K562 (cell line): ENCODE measurements around the gene NPVF. TPM values are rescaled to one million over a fixed set of nuclear protein-coding genes. Genes with fewer than 3 reads are reported as not detected.

Experiments used
- ATAC-seq: fragments of 200-7000 bp; cut with Tn5 transposase; 3 replicates; pipeline ENCODE4 v1.9.1; 2020; ENCODE audit warnings: moderate library complexity
- BruUV-seq: library from RNA; stranded (reverse); fragments of 400-500 nt; replicated peaks from 2 replicates; lab custom pipeline; 2021; lab: Mats Ljungman, UMichigan
- CTCF ChIA-PET: fragments of 300-600 bp; formaldehyde crosslinking; extraction: SDS; loops from one replicate; lab custom pipeline; 2021; ENCODE audit warnings: low intra/inter-chr PET ratio; lab: Yijun Ruan, JAX
- POLR2A ChIA-PET: fragments of 300-600, 350-650 bp; sonication (Branson Sonifier 250); formaldehyde crosslinking; extraction: SDS; loops from one replicate; lab custom pipeline; 2021; ENCODE audit warnings: antibody characterized with exemption, inconsistent platforms; lab: Yijun Ruan, JAX
- DNase-seq, 4 experiments: peaks; one replicate each; pipeline versions ENCODE4 v3.0.0 to v3.0.0-alpha.2; 2011 to 2018; ENCODE audit warnings: low spot score in 3 of 4, mixed read lengths in 3 of 4; ENCODE audit errors: extremely low read depth in 1 of 4
- FAIRE-seq: peaks from 2 replicates; lab custom pipeline; 2011; peaks lifted over from hg19 to GRCh38; lab: Jason Lieb, UNC
- H2AFZ ChIP-seq: 2 replicates; pipeline ENCODE4 v1.6.0; 2011; ENCODE audit warnings: low read depth, low read length, control low read depth, inconsistent platforms
- H3K27ac ChIP-seq: fragments of 200-600 bp; 3 replicates; pipeline ENCODE4 v1.8.0; 2011; ENCODE audit warnings: low read depth, mild to moderate bottlenecking, control low read depth, inconsistent platforms, low read length, moderate library complexity, mixed read lengths; ENCODE audit errors: extremely low read depth
- H3K27me3 ChIP-seq, 2 experiments: fragments of 300-600 bp in 1 of 2; 2 replicates in 1 of 2; 3 replicates in 1 of 2; pipeline versions ENCODE4 v1.6.0 to v1.8.0; 2011; ENCODE audit warnings: inconsistent platforms in 2 of 2, low read length in 2 of 2, mild to moderate bottlenecking in 1 of 2, mixed read lengths in 1 of 2, moderate library complexity in 1 of 2; ENCODE audit not compliant: control insufficient read depth in 2 of 2, insufficient read depth in 2 of 2
- H3K36me3 ChIP-seq: fragments of 300-600 bp; 3 replicates; pipeline ENCODE4 v1.8.0; 2011; ENCODE audit warnings: mild to moderate bottlenecking, low read length, inconsistent platforms; ENCODE audit not compliant: control insufficient read depth, insufficient read depth
- H3K4me1 ChIP-seq, 2 experiments: fragments of 200-600 bp in 1 of 2; replicated peaks in 1 of 2; 2 replicates in 1 of 2; 3 replicates in 1 of 2; pipeline versions ENCODE4 v1.5.1 to v1.8.0; 2011; ENCODE audit warnings: inconsistent platforms in 2 of 2, low read length in 2 of 2, mild to moderate bottlenecking in 1 of 2, mixed read lengths in 1 of 2, moderate library complexity in 1 of 2; ENCODE audit not compliant: control insufficient read depth in 2 of 2, insufficient read depth in 2 of 2
- H3K4me2 ChIP-seq: 2 replicates; pipeline ENCODE4 v1.6.1; 2011; ENCODE audit warnings: low read length, control low read depth, inconsistent platforms, mixed read lengths; ENCODE audit not compliant: insufficient read depth
- H3K4me3 ChIP-seq: fragments of 200-600 bp; sonication (generic), shearing (Covaris generic); 2 replicates; pipeline ENCODE4 v1.5.1; 2016; ENCODE audit warnings: control low read depth, inconsistent platforms
- H3K79me2 ChIP-seq: fragments of 200-600 bp; 3 replicates; pipeline ENCODE4 v1.8.0; 2011; ENCODE audit warnings: low read length, inconsistent platforms; ENCODE audit not compliant: control insufficient read depth, insufficient read depth
- H3K9ac ChIP-seq, 2 experiments: 2 replicates each; pipeline versions ENCODE4 v1.6.0 to v1.6.1; 2011; ENCODE audit warnings: low read depth in 2 of 2, low read length in 2 of 2, control low read depth in 1 of 2, inconsistent platforms in 1 of 2, mild to moderate bottlenecking in 1 of 2, mixed read lengths in 1 of 2; ENCODE audit not compliant: insufficient read depth in 1 of 2
- H3K9me1 ChIP-seq: one replicate; pipeline ENCODE4 v1.6.0; 2011; ENCODE audit warnings: inconsistent platforms, mild to moderate bottlenecking, low read length, moderate library complexity; ENCODE audit not compliant: control insufficient read depth, insufficient read depth
- H3K9me3 ChIP-seq: replicated peaks from 2 replicates; pipeline ENCODE4 v1.5.1; 2011; ENCODE audit warnings: low read depth, low read length, inconsistent platforms; ENCODE audit not compliant: control insufficient read depth, insufficient read depth
- H4K20me1 ChIP-seq: replicated peaks from 2 replicates; pipeline ENCODE4 v1.6.1; 2011; ENCODE audit warnings: low read length, inconsistent platforms, mixed read lengths; ENCODE audit not compliant: control insufficient read depth, insufficient read depth
- CHD4 ChIP-seq: fragments of 200-600 bp; sonication (generic); IDR thresholded peaks from 3 replicates; pipeline ENCODE4 v1.6.1; 2012; ENCODE audit warnings: low read depth, mild to moderate bottlenecking, mixed read lengths, low read length, inconsistent platforms; ENCODE audit not compliant: insufficient read depth, insufficient replicate concordance, poor library complexity, severe bottlenecking
- E2F4 ChIP-seq: sonication (generic); formaldehyde crosslinking; IDR thresholded peaks from 2 replicates; pipeline ENCODE4 v1.8.0; 2022; ENCODE audit warnings: mild to moderate bottlenecking, low read depth, missing genetic modification reagents
- EP300 ChIP-seq: IDR thresholded peaks from 2 replicates; pipeline ENCODE4 v1.6.1; 2012; ENCODE audit warnings: low read length, improper control_type of control experiment
- ETV1 ChIP-seq: fragments of 450-650 bp; conservative IDR thresholded peaks from 2 replicates; pipeline ENCODE4 v1.6.1; 2016; ENCODE audit warnings: missing genetic modification characterization, control low read depth, low read depth, missing compliant biosample characterization
- FOXA3 ChIP-seq, 2 experiments: fragments of 450-650 bp in 1 of 2; sonication (generic) in 1 of 2; formaldehyde crosslinking; IDR thresholded peaks in 1 of 2; conservative IDR thresholded peaks in 1 of 2; 2 replicates each; pipeline versions ENCODE4 v1.4.0 to v1.8.0; 2020 to 2022; ENCODE audit warnings: mild to moderate bottlenecking in 2 of 2, missing genetic modification reagents in 1 of 2
- GABPB2 ChIP-seq: fragments of 250-450 bp; sonication (Bioruptor Pico); conservative IDR thresholded peaks from 2 replicates; pipeline ENCODE4 v1.5.1; 2021; ENCODE audit warnings: mild to moderate bottlenecking
- HNRNPL ChIP-seq: fragments of 200-400 bp; formaldehyde crosslinking; IDR thresholded peaks from 2 replicates; pipeline ENCODE4 v1.6.1; 2017; ENCODE audit warnings: low read depth, mild to moderate bottlenecking, low read length
- KLF13 ChIP-seq: fragments of 450-650 bp; IDR thresholded peaks from 2 replicates; pipeline ENCODE4 v1.6.1; 2016; ENCODE audit warnings: missing genetic modification characterization, low read depth, mild to moderate bottlenecking, missing compliant biosample characterization, moderate library complexity, borderline replicate concordance
- NBN ChIP-seq: fragments of 450-650 bp; IDR thresholded peaks from 2 replicates; pipeline ENCODE4 v1.6.1; 2016; ENCODE audit warnings: low read depth, mild to moderate bottlenecking
- POLR3A ChIP-seq: IDR thresholded peaks from 2 replicates; pipeline ENCODE4 v1.6.1; 2011; ENCODE audit warnings: borderline replicate concordance, mild to moderate bottlenecking, moderate library complexity; ENCODE audit not compliant: insufficient read length, insufficient read depth; ENCODE audit errors: extremely low read depth
- RBM15 ChIP-seq: fragments of 200-400 bp; formaldehyde crosslinking; IDR thresholded peaks from 2 replicates; pipeline ENCODE4 v1.6.1; 2018; ENCODE audit warnings: mild to moderate bottlenecking, low read length, moderate library complexity; ENCODE audit not compliant: insufficient read depth
- TCF7 ChIP-seq: sonication (generic); IDR thresholded peaks from 2 replicates; pipeline ENCODE4 v1.6.1; 2016; ENCODE audit warnings: antibody characterized with exemption, borderline replicate concordance
- XRCC4 ChIP-seq: IDR thresholded peaks from one replicate; pipeline ENCODE4 v1.6.1; 2011; ENCODE audit not compliant: insufficient read depth, insufficient read length; ENCODE audit errors: extremely low read depth
- ZBTB7A ChIP-seq: IDR thresholded peaks from 2 replicates; pipeline ENCODE4 v1.6.1; 2011; ENCODE audit warnings: low read depth, mild to moderate bottlenecking, low read length, moderate library complexity, borderline replicate concordance; ENCODE audit not compliant: control insufficient read depth
- ZNF165 ChIP-seq: fragments of 250-450 bp; sonication (Bioruptor Pico); IDR thresholded peaks from 2 replicates; pipeline ENCODE4 v1.4.0; 2020; ENCODE audit warnings: borderline replicate concordance
- ZNF41 ChIP-seq: fragments of 250-450 bp; sonication (Bioruptor Pico); conservative IDR thresholded peaks from 2 replicates; pipeline ENCODE4 v1.4.0; 2020; ENCODE audit warnings: mild to moderate bottlenecking
- WGBS: fragments of 100-300 bp; shearing (Covaris generic); methylation state at CpG from one replicate; pipeline ENCODE4 v1.1.6; 2016; ENCODE audit warnings: low coverage, mixed read lengths; ENCODE audit not compliant: insufficient coverage; ENCODE audit errors: missing lambda C conversion rate; 5-methylcytosine and 5-hydroxymethylcytosine counted together
- in situ Hi-C: fragments of 300-500 bp; cut with MboI; formaldehyde crosslinking; loops from 4 replicates; pipeline ENCODE4 v1.15.0; 2018; ENCODE audit warnings: inconsistent platforms, mixed read lengths
- intact Hi-C: fragments of 100-400 bp; cut with micrococcal nuclease; formaldehyde crosslinking; loops from 2 replicates; pipeline ENCODE4 v1.14.2; 2022
- polyA plus RNA-seq, 8 experiments: library from polyadenylated mRNA; depleted of rRNA in 4 of 8; stranded (reverse) in 5 of 8; unstranded in 3 of 8; fragments of >200 nt; fragmentation: Nextera tagmentation in 2 of 8; fragmentation: Illumina TruSeq in 1 of 8; extraction: Ambion mirVana in 2 of 8; extraction: Trizol in 1 of 8; gene quantifications; 2 replicates each; pipeline versions ENCODE4 v1.2.1 to v1.2.3, GENCODE V29; 2011 to 2014; ENCODE audit warnings: inconsistent platforms in 1 of 8, missing spikeins in 1 of 8
- total RNA-seq, 7 experiments: library from RNA; depleted of rRNA in 6 of 7; stranded (reverse); fragments of >200 nt in 6 of 7; fragmentation: Illumina TruSeq in 2 of 7; extraction: Trizol in 2 of 7; gene quantifications; 2 replicates each; pipeline versions ENCODE4 v1.2.1 to v1.2.3, GENCODE V29; 2011 to 2021; ENCODE audit warnings: low replicate concordance in 1 of 7

The NPVF gene
- total and polyA plus RNA-seq, 9 of the 15 experiments (the other 6 are each of a cell fraction or from before 2014, with no cell fraction given) = not detected

- CTCF ChIA-PET = no interaction called here
- no peak overlapping the region for H3K4me2 ChIP-seq
- 0% methylated on average over 3 of the region's 3 CpGs for WGBS
- TF ChIP-seq E2F4 (CRISPR knock-in tag) = no peak
- TF ChIP-seq TCF7 = no peak
- TF ChIP-seq ETV1 (tag) = no peak
- no peak for TF ChIP-seq KLF13 (tag)
- TF ChIP-seq CHD4 = no peak
- TF ChIP-seq XRCC4 = no peak
- no peak for TF ChIP-seq ZNF41 (CRISPR knock-in tag)
- TF ChIP-seq HNRNPL = no peak
- TF ChIP-seq NBN = no peak
- no peak for TF ChIP-seq POLR3A
- no peak for TF ChIP-seq ZBTB7A
- no peak for TF ChIP-seq FOXA3 (CRISPR knock-in tag; conservative IDR thresholded peaks at IDR 0.05 in 1 of 2, IDR thresholded peaks at IDR 0.05 in 1 of 2)
- no peak for TF ChIP-seq GABPB2 (CRISPR knock-in tag)
- no peak for TF ChIP-seq RBM15
- no peak for TF ChIP-seq EP300
- TF ChIP-seq ZNF165 (CRISPR knock-in tag) = no peak
- DNase-seq (no peak), ATAC-seq (no peak), FAIRE-seq (no peak)
- no peaks in the 10 kb centered on the region for H3K9me1 ChIP-seq
- H3K4me1 ChIP-seq = no peaks in the 10 kb centered on the region; a peak in 1 of 5 replicates
- no peaks in the 10 kb centered on the region for H3K9me3 ChIP-seq
- H3K27ac ChIP-seq = no peak overlapping the region
- H4K20me1 ChIP-seq = no peaks in the 10 kb centered on the region
- H3K9ac ChIP-seq = no peak overlapping the region
- in situ Hi-C loops = no loop called here
- no peaks in the 10 kb centered on the region for H3K36me3 ChIP-seq
- H3K4me3 ChIP-seq = no peak overlapping the region
- no TSS peak for BruUV-seq
- intact Hi-C loops = no loop called here
- no peak overlapping the region for H2AFZ ChIP-seq
- no peaks in the 10 kb centered on the region for H3K79me2 ChIP-seq
- POLR2A ChIA-PET = no interaction called here
- H3K27me3 ChIP-seq = peaks cover 31 to 41% of the 10 kb centered on the region in 2 experiments
Observed at GRCh38 chr7:25223206-25223605, 5.1 kb downstream of the NPVF start.
